Measurements from ENCODE around the gene CITED1. TPM values are rescaled to one million over a fixed set of nuclear protein-coding genes. Genes with fewer than 3 reads are reported as not detected.
"Not testable (repeated sequence)": the region's sequence is repeated elsewhere in the genome, so short reads cannot be mapped to it uniquely, and the experiment has no call there.

CITED1 gene
- total RNA-seq, 1 donor from 2014 or later, result 0.65 TPM

GRCh38 chrX:72326605-72327300 is 21.0 kb upstream of the CITED1 start:
- Histone ChIP-seq H3K4me1 (no peaks in the 10 kb centered on the region), H3K27me3 (ENCODE audit: low read depth) (no peaks in the 10 kb centered on the region), H3K27ac (no peak overlapping the region), H3K9me3 (no peaks in the 10 kb centered on the region), H3K4me3 (no peak overlapping the region), H3K36me3 (no peaks in the 10 kb centered on the region)
- no peak for DNase-seq
- ATAC-seq, result no peak
- intact Hi-C loops (cut with DNase I), result no loop called here
- no peak for TF ChIP-seq CTCF (IDR thresholded peaks at IDR 0.05)

DNA sequence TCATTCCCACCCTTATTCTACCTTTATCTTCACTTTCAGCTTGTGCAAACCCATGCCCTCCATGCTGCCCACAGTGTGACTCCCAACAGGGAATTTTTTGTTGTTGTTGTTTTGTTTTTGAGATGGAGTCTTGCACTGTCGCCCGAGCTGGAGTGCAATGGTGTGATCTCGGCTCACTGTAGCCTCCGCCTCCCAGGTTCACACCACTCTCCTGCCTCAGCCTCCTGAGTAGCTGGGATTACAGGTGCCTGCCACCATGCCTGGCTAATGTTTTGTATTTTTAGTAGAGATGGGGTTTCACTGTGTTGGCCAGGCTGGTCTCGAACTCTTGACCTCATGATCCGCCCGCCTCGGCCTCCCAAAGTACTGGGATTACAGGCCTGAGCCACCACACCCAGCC is 13.9 kb upstream of the CITED1 start:
- DNase-seq; H3K36me3 ChIP-seq; H3K27ac ChIP-seq; H3K4me3 ChIP-seq; intact Hi-C loops (cut with DNase I); ATAC-seq; H3K9me3 ChIP-seq; H3K4me1 ChIP-seq; H3K27me3 ChIP-seq (ENCODE audit: low read depth): not testable (repeated sequence)

GRCh38 chrX:72317139-72317538 is 11.4 kb upstream of the CITED1 start:
- no peak for DNase-seq
- H3K27ac ChIP-seq, result no peak overlapping the region
- H3K4me3 ChIP-seq, result no peak overlapping the region
- H3K36me3 ChIP-seq, result no peaks in the 10 kb centered on the region
- ATAC-seq, result no peak
- H3K9me3 ChIP-seq, result no peaks in the 10 kb centered on the region
- no peaks in the 10 kb centered on the region for H3K4me1 ChIP-seq
- H3K27me3 ChIP-seq (ENCODE audit: low read depth), result no peaks in the 10 kb centered on the region
- TF ChIP-seq CTCF (IDR thresholded peaks at IDR 0.05), result no peak
- intact Hi-C loops (cut with DNase I), result no loop called here

GRCh38 chrX:72316408-72317110 is 10.8 kb upstream of the CITED1 start:
- no peak for TF ChIP-seq CTCF (IDR thresholded peaks at IDR 0.05)
- Histone ChIP-seq H3K36me3 (no peaks in the 10 kb centered on the region), H3K4me3 (no peak overlapping the region), H3K9me3 (no peaks in the 10 kb centered on the region), H3K4me1 (no peaks in the 10 kb centered on the region), H3K27me3 (ENCODE audit: low read depth) (no peaks in the 10 kb centered on the region), H3K27ac (no peak overlapping the region)
- intact Hi-C loops (cut with DNase I), result no loop called here
- DNase-seq, result no peak
- no peak for ATAC-seq

- H3K4me3 ChIP-seq, result no peak overlapping the region
- H3K27me3 ChIP-seq (ENCODE audit: low read depth), result no peaks in the 10 kb centered on the region
- no peak for TF ChIP-seq CTCF (IDR thresholded peaks at IDR 0.05)
- no peak overlapping the region for H3K27ac ChIP-seq
- no peaks in the 10 kb centered on the region for H3K4me1 ChIP-seq
- no peaks in the 10 kb centered on the region for H3K36me3 ChIP-seq
- no peak for ATAC-seq
- DNase-seq, result no peak
- no peaks in the 10 kb centered on the region for H3K9me3 ChIP-seq
- intact Hi-C loops (cut with DNase I), result no loop called here
Measured at GRCh38 chrX:72314881-72315280, 9.2 kb upstream of the CITED1 start.

Measured in lower lobe of right lung (tissue), 2 donors.